K562 (cell line): ENCODE data around the gene LRRC27. TPM values are rescaled to one million over a fixed set of nuclear protein-coding genes. Genes with fewer than 3 reads are reported as not detected.

Source experiments
- CCNT2 ChIP-seq: IDR thresholded peaks from 2 replicates; pipeline ENCODE4 v1.6.1; 2011; ENCODE audit warnings: borderline replicate concordance, low read depth, mild to moderate bottlenecking, moderate library complexity, mixed read lengths, low read length; ENCODE audit not compliant: insufficient read length; ENCODE audit errors: extremely low read depth
- CUX1 ChIP-seq: fragments of 200-800 bp; sonication (Bioruptor generic); IDR thresholded peaks from 2 replicates; pipeline ENCODE4 v1.6.1; 2016; ENCODE audit warnings: missing genetic modification characterization, missing compliant biosample characterization
- E2F3 ChIP-seq: fragments of 250-450 bp; sonication (Bioruptor Pico); IDR thresholded peaks from 2 replicates; pipeline ENCODE4 v1.4.0; 2020; ENCODE audit warnings: mild to moderate bottlenecking
- GABPA ChIP-seq: fragments of 200-800 bp; sonication (Bioruptor generic); conservative IDR thresholded peaks from 2 replicates; pipeline ENCODE4 v1.6.1; 2016; ENCODE audit warnings: low read depth, missing genetic modification characterization, missing compliant biosample characterization
- GATA2 ChIP-seq: sonication (generic); formaldehyde crosslinking; IDR thresholded peaks from 2 replicates; pipeline ENCODE4 v1.4.0; 2020; ENCODE audit warnings: mild to moderate bottlenecking, missing genetic modification reagents
- MEF2D ChIP-seq: conservative IDR thresholded peaks from 2 replicates; pipeline ENCODE4 v1.6.1; 2016; ENCODE audit warnings: low read depth, missing genetic modification characterization, missing compliant biosample characterization
- POLR2G ChIP-seq: fragments of 200-400 bp; formaldehyde crosslinking; IDR thresholded peaks from 2 replicates; pipeline ENCODE4 v1.6.1; 2017; ENCODE audit warnings: low read depth, mild to moderate bottlenecking, antibody characterized with exemption, low read length, moderate library complexity
- PURB ChIP-seq: sonication (generic); formaldehyde crosslinking; IDR thresholded peaks from 2 replicates; pipeline ENCODE4 v1.9.0; 2021; ENCODE audit warnings: low read depth, mild to moderate bottlenecking, missing genetic modification reagents
- RFX1 ChIP-seq: fragments of 450-650 bp; IDR thresholded peaks from 2 replicates; pipeline ENCODE4 v1.6.1; 2016; ENCODE audit warnings: mild to moderate bottlenecking, moderate library complexity
- SNRNP70 ChIP-seq: fragments of 200-400 bp; formaldehyde crosslinking; optimal IDR thresholded peaks from 2 replicates; pipeline ENCODE3; 2017; ENCODE audit warnings: low read depth, low read length
- ZBTB40 ChIP-seq, 2 experiments: fragments of 450-650 bp in 1 of 2; sonication (generic) in 1 of 2; formaldehyde crosslinking in 1 of 2; IDR thresholded peaks; 2 replicates each; pipeline versions ENCODE4 v1.7.1 to v1.9.0; 2016 to 2022; ENCODE audit warnings: inconsistent platforms in 1 of 2, mild to moderate bottlenecking in 1 of 2, missing genetic modification reagents in 1 of 2
- ZFX ChIP-seq: sonication (generic); formaldehyde crosslinking; IDR thresholded peaks from 2 replicates; pipeline ENCODE4 v1.8.0; 2022; ENCODE audit warnings: mild to moderate bottlenecking, missing genetic modification reagents, moderate library complexity
- ZKSCAN3 ChIP-seq: fragments of 250-450 bp; sonication (Bioruptor Pico); IDR thresholded peaks from 2 replicates; pipeline ENCODE4 v1.4.0; 2020
- polyA plus RNA-seq, 8 experiments: library from polyadenylated mRNA; depleted of rRNA in 4 of 8; stranded (reverse) in 5 of 8; unstranded in 3 of 8; fragments of >200 nt; fragmentation: Nextera tagmentation in 2 of 8; fragmentation: Illumina TruSeq in 1 of 8; extraction: Ambion mirVana in 2 of 8; extraction: Trizol in 1 of 8; gene quantifications; 2 replicates each; pipeline versions ENCODE4 v1.2.1 to v1.2.3, GENCODE V29; 2011 to 2014; ENCODE audit warnings: inconsistent platforms in 1 of 8, missing spikeins in 1 of 8
- total RNA-seq, 7 experiments: library from RNA; depleted of rRNA in 6 of 7; stranded (reverse); fragments of >200 nt in 6 of 7; fragmentation: Illumina TruSeq in 2 of 7; extraction: Trizol in 2 of 7; gene quantifications; 2 replicates each; pipeline versions ENCODE4 v1.2.1 to v1.2.3, GENCODE V29; 2011 to 2021; ENCODE audit warnings: low replicate concordance in 1 of 7

LRRC27 gene
- total and polyA plus RNA-seq, 9 of the 15 experiments (the other 6 are each of a cell fraction or from before 2014, with no cell fraction given), result 0.10 to 2.7 (median 1.4) TPM

GRCh38 chr10:132395704-132396493, 63.9 kb downstream of the LRRC27 start (continued):
- TF ChIP-seq ZBTB40 (IDR thresholded peaks at IDR 0.05) (no peak), ZBTB40 (CRISPR knock-in tag; IDR thresholded peaks at IDR 0.05) (no peak), PURB (CRISPR knock-in tag) (no peak), GABPA (tag) (0 out of 2 replicates have a peak, but pooled peaks have one; percentile 27), SNRNP70 (no peak), POLR2G (peak; percentile 66), RFX1 (peak; percentile 62; the same call in 1 of the 2 replicates), MEF2D (tag) (no peak), E2F3 (CRISPR knock-in tag) (no peak), CUX1 (CRISPR knock-in tag) (no peak), ZFX (CRISPR knock-in tag) (peak; percentile 81), ZKSCAN3 (CRISPR knock-in tag) (no peak), CCNT2 (peak; percentile 26), GATA2 (no peak)
